NCI-H1092 treated with DMSO at 0.1 percent for 48 hours (cell line): ENCODE measurements around the gene PIGT.
"Not testable (repeated sequence)": the region's sequence is repeated elsewhere in the genome, so short reads cannot be mapped to it uniquely, and the experiment has no call there.

Experiments used
- DNase-seq: peaks from one replicate; lab custom pipeline; 2025; lab: John Stamatoyannopoulos, UW

PIGT gene

GRCh38 chr20:45462711-45463509 is 47.0 kb downstream of the PIGT start:
- no peak for DNase-seq

- no peak for DNase-seq
These were observed 47.8 kb downstream of the PIGT start for GRCh38 chr20:45463709-45464108.

GRCh38 chr20:45465491-45466266 is 49.7 kb downstream of the PIGT start:
- no peak for DNase-seq

GRCh38 chr20:45467172-45467571 is 51.2 kb downstream of the PIGT start:
- no peak for DNase-seq

DNA sequence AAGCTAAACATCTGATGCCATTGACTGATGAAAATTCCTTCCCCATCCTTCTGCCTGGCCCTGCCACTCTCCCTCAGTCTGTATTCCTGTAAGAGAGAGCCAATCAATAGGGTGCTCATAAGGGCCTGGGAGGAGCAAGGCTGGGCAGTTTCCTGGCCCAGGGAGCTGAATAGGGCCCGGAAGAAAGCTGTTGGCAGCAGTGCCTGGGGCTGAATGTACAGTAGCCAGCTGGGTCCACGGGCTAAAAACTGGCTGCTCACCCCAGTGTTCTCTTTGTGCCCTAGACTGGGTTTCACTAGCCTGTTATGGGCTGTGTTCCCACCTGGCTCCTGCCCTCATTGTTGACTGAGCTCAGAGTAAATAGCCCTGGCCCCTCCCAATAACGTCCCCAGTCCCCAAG is 51.9 kb downstream of the PIGT start:
- DNase-seq: peak; percentile 81

DNA sequence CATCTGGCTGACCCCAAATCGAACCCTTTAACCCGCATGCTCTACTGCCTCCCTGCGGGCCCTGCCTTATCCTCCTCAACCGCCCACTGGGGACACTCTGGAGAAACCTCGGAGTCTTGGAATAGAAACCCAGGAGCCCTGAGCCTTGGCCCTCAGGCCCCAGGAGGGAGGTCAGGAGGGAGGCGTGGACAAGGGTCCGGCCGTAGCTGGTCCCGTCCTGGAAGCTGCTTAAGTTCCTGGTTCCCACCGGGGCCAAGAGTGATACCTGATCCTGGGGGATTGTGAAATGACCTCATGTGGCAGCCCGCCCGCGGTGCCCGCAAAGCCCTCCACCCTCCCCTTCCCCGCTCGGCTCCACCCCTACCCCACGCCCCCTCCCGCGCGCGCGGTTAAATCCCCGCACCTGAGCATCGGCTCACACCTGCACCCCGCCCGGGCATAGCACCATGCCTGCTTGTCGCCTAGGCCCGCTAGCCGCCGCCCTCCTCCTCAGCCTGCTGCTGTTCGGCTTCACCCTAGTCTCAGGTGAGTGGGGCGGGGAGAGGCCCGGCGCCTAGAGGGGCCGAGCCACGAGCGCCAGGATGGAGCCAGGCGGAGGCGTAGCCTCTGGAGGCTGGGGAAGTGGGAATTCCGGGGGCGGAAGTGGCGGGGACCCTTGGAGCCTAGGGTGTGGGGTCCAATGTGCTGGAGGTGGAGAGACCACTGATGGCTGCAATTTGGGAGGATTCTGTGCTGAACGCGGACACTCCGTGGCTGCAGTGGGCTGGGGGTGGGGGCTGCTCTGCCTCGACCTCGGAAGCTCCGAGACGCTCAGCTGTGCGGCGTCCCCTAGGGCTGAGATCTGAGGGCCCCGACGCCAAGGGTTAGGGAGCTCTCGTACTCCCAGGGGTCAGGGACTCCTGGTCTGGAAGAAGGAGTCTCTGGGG is 53.7 kb downstream of the PIGT start, which contains the start of gene WFDC2:
Gene WFDC2, plus strand, starts transcription at position 418 of the 926 bp plus-strand sequence. Its CDS starts 29 bp downstream, at position 447.
- DNase-seq: peak; percentile 19

DNA sequence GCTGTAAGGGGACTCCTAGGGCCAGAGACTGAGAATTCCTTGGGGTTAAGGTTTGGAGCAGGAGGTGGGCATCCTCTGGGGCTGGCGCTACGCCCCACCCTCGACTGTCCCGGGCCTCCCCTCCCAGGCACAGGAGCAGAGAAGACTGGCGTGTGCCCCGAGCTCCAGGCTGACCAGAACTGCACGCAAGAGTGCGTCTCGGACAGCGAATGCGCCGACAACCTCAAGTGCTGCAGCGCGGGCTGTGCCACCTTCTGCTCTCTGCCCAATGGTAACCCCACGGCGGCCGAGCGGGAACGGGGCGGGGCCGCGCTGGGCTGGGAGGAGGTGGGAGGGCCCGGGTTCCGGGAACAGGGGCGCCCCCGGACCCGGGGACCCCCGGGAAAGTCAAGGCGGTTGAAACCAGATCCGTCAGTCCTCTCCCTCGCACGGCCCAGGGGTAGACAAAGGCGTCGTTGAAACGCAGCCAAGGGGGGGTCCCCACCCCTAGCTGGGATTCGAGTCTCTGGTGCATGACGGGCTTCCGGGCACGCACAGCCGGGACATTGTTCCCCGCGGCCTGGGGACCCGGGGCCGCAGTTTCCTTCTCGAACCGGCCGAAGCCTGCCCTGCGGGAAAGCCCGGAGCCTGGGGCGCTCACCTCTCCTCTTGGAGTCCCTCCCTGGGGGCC is 54.5 kb downstream of the PIGT start:
- DNase-seq: peak; percentile 47

GRCh38 chr20:45470937-45471336 is 55.0 kb downstream of the PIGT start:
- DNase-seq: peak; percentile 31

GRCh38 chr20:45472286-45472685 is 56.3 kb downstream of the PIGT start:
- DNase-seq: not testable (repeated sequence)
